GM23338 (cell line): ENCODE results near the gene DMD.

Experiments
- CREB1 ChIP-seq: fragments of 250-450 bp; sonication (Bioruptor Pico); IDR thresholded peaks from 2 replicates; pipeline ENCODE4 v1.5.0; 2020; ENCODE audit warnings: low read depth, mild to moderate bottlenecking, moderate library complexity
- CTCF ChIP-seq, 2 experiments: fragments of 200-600 bp in 1 of 2; sonication (generic) in 1 of 2; conservative IDR thresholded peaks; 2 replicates each; pipeline versions ENCODE4 v1.5.1 to v1.6.1; 2016 to 2017; ENCODE audit warnings: antibody characterized with exemption in 2 of 2, low read depth in 2 of 2, mild to moderate bottlenecking in 2 of 2, moderate library complexity in 1 of 2
- EZH2 ChIP-seq: fragments of 200-600 bp; sonication (generic); IDR thresholded peaks from one replicate; pipeline ENCODE4 v1.8.0; 2017; ENCODE audit warnings: antibody characterized with exemption, mild to moderate bottlenecking, low read depth; ENCODE audit not compliant: unreplicated experiment
- EZH2phosphoT487 ChIP-seq: fragments of 200-600 bp; sonication (generic); IDR thresholded peaks from one replicate; pipeline ENCODE4 v1.8.1; 2018; ENCODE audit warnings: antibody characterized with exemption; ENCODE audit not compliant: unreplicated experiment
- POLR2AphosphoS5 ChIP-seq: IDR thresholded peaks from 2 replicates; pipeline ENCODE4 v1.6.1; 2016; ENCODE audit warnings: antibody characterized with exemption, low read depth
- REST ChIP-seq: IDR thresholded peaks from one replicate; pipeline ENCODE4 v1.6.1; 2018; ENCODE audit warnings: antibody characterized with exemption; ENCODE audit not compliant: unreplicated experiment

- no peak for TF ChIP-seq EZH2
- no peak for TF ChIP-seq CTCF (conservative IDR thresholded peaks at IDR 0.05; ENCODE audit: low read depth in 2 of 2)
- no peak for TF ChIP-seq POLR2AphosphoS5
- no peak for TF ChIP-seq EZH2phosphoT487
- no peak for TF ChIP-seq CREB1 (CRISPR knock-in tag)
- no peak for TF ChIP-seq REST
Observed at GRCh38 chrX:33062041-33062440, 149.3 kb downstream of the DMD start.
